Gastroesophageal sphincter (tissue), 4 donors: ENCODE data around the gene SNCG. TPM values are rescaled to one million over a fixed set of nuclear protein-coding genes. Genes with fewer than 3 reads are reported as not detected.
A peak's percentile ranks its signal among the peaks of the same experiment; 100 is the strongest.
"Not testable (repeated sequence)": the region's sequence is repeated elsewhere in the genome, so short reads cannot be mapped to it uniquely, and the experiment has no call there.

Source experiments
- ATAC-seq: fragments of 150-250 bp; one replicate; pipeline ENCODE4 v1.9.1; 2016; ENCODE audit warnings: mild to moderate bottlenecking, moderate library complexity
- H3K27ac ChIP-seq, 4 donors: fragments of 200-600 bp; sonication (generic) in 3 of 4; 1 replicate in 3 of 4; 2 replicates in 1 of 4; pipeline ENCODE4 v1.5.1; 2016 to 2019
- H3K27me3 ChIP-seq: fragments of 200-600 bp; sonication (generic); one replicate; pipeline ENCODE4 v1.5.1; 2019
- H3K36me3 ChIP-seq, 2 donors: fragments of 200-600 bp; sonication (generic); one replicate each; pipeline ENCODE4 v1.5.1; 2019; ENCODE audit warnings: control low read depth in 1 of 2
- H3K4me1 ChIP-seq, 3 donors: fragments of 200-600 bp; sonication (generic); 1 replicate in 2 of 3; 2 replicates in 1 of 3; pipeline ENCODE4 v1.5.1; 2016 to 2019; ENCODE audit warnings: control low read depth in 2 of 3
- H3K4me3 ChIP-seq, 2 donors: fragments of 200-600 bp; sonication (generic); one replicate each; pipeline ENCODE4 v1.5.1; 2019; ENCODE audit warnings: mild to moderate bottlenecking in 1 of 2, moderate library complexity in 1 of 2
- H3K9me3 ChIP-seq, 3 donors: fragments of 200-600 bp; sonication (generic); one replicate each; pipeline ENCODE4 v1.5.1; 2017 to 2019; ENCODE audit warnings: control low read depth in 2 of 3
- CTCF ChIP-seq, 4 experiments: fragments of 200-600 bp in 2 of 4; fragments of 450-650 bp in 2 of 4; sonication (generic) in 1 of 4; IDR thresholded peaks; one replicate each; pipeline ENCODE4 v1.5.1; 2017 to 2019; ENCODE audit warnings: antibody characterized with exemption in 4 of 4, mild to moderate bottlenecking in 2 of 4, moderate library complexity in 2 of 4
- EP300 ChIP-seq: sonication (generic); formaldehyde crosslinking; IDR thresholded peaks from one replicate; pipeline ENCODE4 v1.6.1; 2017; ENCODE audit warnings: antibody characterized with exemption, mild to moderate bottlenecking
- POLR2A ChIP-seq, 2 donors: fragments of 450-650 bp; IDR thresholded peaks; one replicate each; pipeline ENCODE4 v1.6.1; 2017; ENCODE audit warnings: antibody characterized with exemption in 2 of 2, mild to moderate bottlenecking in 2 of 2, moderate library complexity in 1 of 2
- POLR2AphosphoS5 ChIP-seq: sonication (generic); formaldehyde crosslinking; IDR thresholded peaks from one replicate; pipeline ENCODE4 v1.6.1; 2017; ENCODE audit warnings: antibody characterized with exemption
- WGBS, 2 donors: methylation state at CpG; one replicate each; pipeline ENCODE4 v1.1.5; 2018; ENCODE audit warnings: low coverage in 1 of 2; 5-methylcytosine and 5-hydroxymethylcytosine counted together
- total RNA-seq, 4 donors: library from RNA; depleted of rRNA; stranded (reverse); fragments of >200 nt; gene quantifications; one replicate each; pipeline ENCODE4 v1.1.0, GENCODE V29; 2016

The SNCG gene
- total RNA-seq, 4 donors from 2014 or later: 12.8 to 102 (median 33.7) TPM

- Histone ChIP-seq H3K9me3 (no peaks in the 10 kb centered on the region), H3K4me1 (peaks cover 0 to 48% (median 16%) of the 10 kb centered on the region in 3 donors), H3K27ac (no peak overlapping the region), H3K27me3 (no peaks in the 10 kb centered on the region), H3K36me3 (no peaks in the 10 kb centered on the region), H3K4me3 (no peak overlapping the region)
- ATAC-seq: no peak
- TF ChIP-seq POLR2A (IDR thresholded peaks at IDR 0.05) (no peak), CTCF (IDR thresholded peaks at IDR 0.05) (no peak), POLR2AphosphoS5 (no peak), EP300 (no peak)
- WGBS, 2 donors: 88 to 90% methylated on average over 5 to 7 of the region's 7 CpGs
Measured at GRCh38 chr10:86952106-86952505, 6.3 kb upstream of the SNCG start.

GRCh38 chr10:86952697-86953096 lies 5.7 kb upstream of the SNCG start:
- not testable (repeated sequence) for H3K27me3 ChIP-seq, H3K9me3 ChIP-seq, ATAC-seq, H3K4me3 ChIP-seq, H3K36me3 ChIP-seq
- Histone ChIP-seq H3K4me1 (peaks cover 0 to 50% (median 16%) of the 10 kb centered on the region in 3 donors), H3K27ac (peak overlapping the region in 1 of 4 donors; percentile 84)
- 94 to 97% methylated on average over 6 to 10 of the region's 10 CpGs for WGBS, 2 donors

GRCh38 chr10:86953747-86954680 lies 4.4 kb upstream of the SNCG start:
- Histone ChIP-seq H3K27ac (peak overlapping the region; percentile 16 to 84 (median 80)), H3K4me3 (peak overlapping the region in 1 of 2 donors; percentile 44), H3K36me3 (no peaks in the 10 kb centered on the region), H3K27me3 (no peaks in the 10 kb centered on the region), H3K9me3 (no peaks in the 10 kb centered on the region), H3K4me1 (peaks cover 0 to 63% (median 27%) of the 10 kb centered on the region in 3 donors)
- ATAC-seq: peak; percentile 82
- TF ChIP-seq POLR2AphosphoS5 (peak; percentile 66), POLR2A (IDR thresholded peaks at IDR 0.05) (no peak)
- 40 to 90% methylated on average over 2 to 3 of the region's 15 CpGs for WGBS, 2 donors

- H3K4me1 ChIP-seq: peaks cover 0 to 72% (median 32%) of the 10 kb centered on the region in 3 donors
- WGBS, 2 donors: no CpG with 5 or more reads among the region's 13 CpGs
- no peaks in the 10 kb centered on the region for H3K27me3 ChIP-seq
- H3K27ac ChIP-seq: peak overlapping the region; percentile 16 to 84 (median 80)
- peak overlapping the region; percentile 2 to 44 for H3K4me3 ChIP-seq
- no peaks in the 10 kb centered on the region for H3K36me3 ChIP-seq
- no peak for ATAC-seq
- TF ChIP-seq POLR2AphosphoS5: no peak
- no peak for TF ChIP-seq CTCF (IDR thresholded peaks at IDR 0.05)
- TF ChIP-seq POLR2A (IDR thresholded peaks at IDR 0.05): no peak
- no peak for TF ChIP-seq EP300
- no peaks in the 10 kb centered on the region for H3K9me3 ChIP-seq
Measured at GRCh38 chr10:86954681-86955500, 3.5 kb upstream of the SNCG start.

GRCh38 chr10:86955501-86956194 lies 2.8 kb upstream of the SNCG start:
- TF ChIP-seq CTCF (IDR thresholded peaks at IDR 0.05) (no peak), POLR2A (IDR thresholded peaks at IDR 0.05) (peak in 1 of 2 donors; percentile 10)
- Histone ChIP-seq H3K4me1 (peaks cover 0 to 79% (median 32%) of the 10 kb centered on the region in 3 donors), H3K27me3 (no peaks in the 10 kb centered on the region), H3K36me3 (no peaks in the 10 kb centered on the region), H3K4me3 (peak overlapping the region in 1 of 2 donors; percentile 44), H3K27ac (peak overlapping the region in 3 of 4 donors; percentile 79 to 84 (median 80)), H3K9me3 (no peaks in the 10 kb centered on the region)
- ATAC-seq: no peak
- no CpG with 5 or more reads among the region's 16 CpGs for WGBS, 2 donors
